Measurements from ENCODE around the gene STX16.

Gene STX16

DNA sequence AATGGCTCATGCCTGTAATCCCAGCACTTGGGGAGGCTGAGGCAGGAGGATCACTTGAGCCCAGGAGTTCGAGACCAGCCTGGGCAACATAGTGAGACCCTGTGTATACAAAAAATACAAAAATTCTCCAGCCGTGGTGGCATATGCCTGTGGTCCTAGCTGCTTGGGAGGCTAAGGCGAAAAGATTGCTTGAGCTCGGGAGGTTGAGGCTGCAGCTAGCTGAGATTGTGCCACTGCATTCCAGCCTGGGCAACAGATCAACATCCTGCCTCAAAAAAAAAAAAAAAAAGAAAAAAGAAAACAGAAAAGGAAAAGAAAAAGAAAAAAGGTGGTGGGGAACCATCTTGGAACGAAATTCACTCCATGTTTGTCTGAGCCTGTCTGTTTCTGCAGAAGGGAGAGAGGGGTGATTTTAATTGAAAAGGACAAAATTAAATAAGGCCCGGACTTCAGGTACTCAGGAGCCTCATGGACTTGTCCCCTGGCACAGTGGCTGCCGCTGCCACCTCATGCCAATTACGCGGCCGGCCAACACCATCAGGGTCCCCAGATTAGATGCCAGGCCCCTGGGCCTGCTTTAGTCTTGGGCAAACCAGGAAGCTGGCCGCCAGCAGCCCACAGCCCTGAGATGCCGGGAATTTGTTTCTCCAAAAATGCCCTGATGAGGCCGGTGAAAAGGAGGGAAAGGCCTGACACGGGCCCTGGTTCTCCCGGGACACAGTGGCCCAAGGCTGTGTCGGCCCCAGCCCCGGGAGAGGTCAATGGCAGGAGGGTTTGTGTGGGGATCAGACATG lies 37.8 kb upstream of the STX16 start:
- TF ChIP-seq POLR2A (IDR thresholded peaks at IDR 0.05; ENCODE audit: low read length) (no peak), GATA1 (IDR thresholded peaks at IDR 0.05; ENCODE audit: low read depth, low read length) (no peak)
- DNase-seq, result no peak

DNA sequence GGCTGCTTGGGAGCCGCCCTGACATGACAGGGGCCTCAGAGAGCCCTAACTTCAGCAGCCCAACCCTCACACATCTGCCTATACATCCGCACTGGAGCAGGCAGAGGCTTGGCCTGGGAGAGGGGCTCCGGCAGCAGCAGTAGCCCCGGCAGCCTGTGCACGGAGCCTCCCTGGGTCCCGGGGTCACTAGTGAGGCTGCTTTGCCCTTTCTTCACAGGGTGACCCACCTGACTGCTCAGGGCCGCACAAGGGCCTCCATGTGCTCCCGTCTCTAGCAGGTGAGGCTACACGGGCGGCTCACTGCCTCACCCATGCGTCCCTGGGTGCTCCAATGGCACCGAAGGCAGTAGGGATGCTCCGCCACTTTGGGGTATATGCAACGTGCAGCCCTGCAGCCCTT lies 36.7 kb upstream of the STX16 start:
- TF ChIP-seq GATA1 (IDR thresholded peaks at IDR 0.05; ENCODE audit: low read depth, low read length) (no peak), POLR2A (IDR thresholded peaks at IDR 0.05; ENCODE audit: low read length) (no peak)
- DNase-seq, result no peak

DNA sequence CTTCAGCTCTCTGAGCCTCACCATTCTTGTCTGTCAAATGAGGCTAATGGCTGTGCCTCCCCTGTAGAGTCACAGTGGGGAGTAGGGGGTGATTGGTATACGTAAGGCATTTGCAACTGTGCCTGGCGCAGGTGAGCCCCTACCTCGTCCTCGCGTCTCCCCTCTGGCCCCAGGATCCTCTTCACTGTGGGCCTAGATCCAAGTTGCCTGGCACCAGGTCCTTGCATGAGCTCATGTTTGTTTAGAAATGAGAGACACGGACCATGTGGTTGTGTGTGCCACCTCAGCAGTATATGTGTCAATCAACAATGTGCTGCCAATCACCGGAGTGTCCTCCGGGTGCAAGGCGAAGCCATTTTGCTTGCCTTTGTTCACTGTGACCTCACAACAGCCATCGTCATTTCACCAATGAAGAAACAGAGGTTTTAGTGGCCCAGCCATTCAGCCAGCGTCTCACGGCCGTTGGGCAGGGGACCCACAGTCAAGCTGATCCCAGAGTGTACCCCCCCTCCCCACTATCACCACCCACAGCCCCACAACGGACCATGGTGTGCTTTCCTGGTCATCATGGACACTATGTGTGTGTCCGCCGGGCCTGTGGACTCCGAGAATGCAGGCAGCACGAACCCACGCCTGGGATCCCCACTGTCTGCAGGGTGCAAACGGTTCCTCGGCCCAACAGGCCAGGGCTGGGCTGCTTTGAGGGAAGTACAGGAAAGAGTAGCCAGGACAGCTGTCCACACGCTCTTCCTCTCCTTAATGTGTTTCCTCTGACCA lies 35.9 kb upstream of the STX16 start:
- TF ChIP-seq GATA1 (IDR thresholded peaks at IDR 0.05; ENCODE audit: low read depth, low read length) (no peak), POLR2A (IDR thresholded peaks at IDR 0.05; ENCODE audit: low read length) (no peak)
- DNase-seq, result no peak

DNA sequence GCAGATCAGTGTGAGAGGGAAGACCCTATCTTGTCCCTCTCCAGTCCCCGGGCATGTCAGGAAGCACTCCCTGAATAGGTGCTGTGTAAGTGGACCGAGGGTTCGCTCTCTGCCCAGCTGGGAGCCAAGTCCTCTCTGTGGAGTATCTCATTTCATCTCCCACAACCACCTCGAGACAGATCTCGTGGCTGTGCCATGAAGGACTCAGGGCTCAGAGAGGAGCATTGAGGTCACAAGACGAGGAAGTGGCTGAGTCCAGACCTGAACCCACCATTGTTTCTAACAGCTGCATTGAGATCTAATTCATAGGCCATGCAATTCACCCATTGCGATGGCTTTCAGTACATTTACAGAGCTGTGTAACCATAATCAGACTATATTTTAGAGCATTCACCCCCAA lies 34.7 kb upstream of the STX16 start:
- TF ChIP-seq POLR2A (IDR thresholded peaks at IDR 0.05; ENCODE audit: low read length) (no peak), GATA1 (IDR thresholded peaks at IDR 0.05; ENCODE audit: low read depth, low read length) (no peak)

DNA sequence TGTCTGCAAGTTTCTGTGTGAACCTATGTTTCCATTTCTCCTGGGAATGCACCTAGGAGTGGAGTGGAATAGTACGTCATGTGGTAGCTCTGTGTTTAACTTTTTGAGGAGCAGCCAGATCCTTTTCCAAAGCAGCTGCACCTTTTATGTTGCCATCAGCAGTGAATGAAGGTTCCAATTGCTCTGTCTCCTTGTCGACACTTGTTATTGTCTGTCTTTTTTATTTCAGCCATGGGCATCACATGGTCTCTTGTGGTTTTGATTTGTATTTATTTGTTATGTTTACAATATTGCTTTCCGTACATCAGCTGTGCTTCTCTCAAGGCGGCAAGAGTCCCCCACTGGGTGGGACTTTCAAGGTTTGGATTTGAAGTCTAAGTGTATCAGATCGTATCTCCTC lies 33.9 kb upstream of the STX16 start:
- DNase-seq, result no peak
- TF ChIP-seq GATA1 (IDR thresholded peaks at IDR 0.05; ENCODE audit: low read depth, low read length) (no peak), POLR2A (IDR thresholded peaks at IDR 0.05; ENCODE audit: low read length) (no peak)

More for the DNA sequence above, 34.7 kb upstream of the STX16 start:
- DNase-seq, result no peak

DNA sequence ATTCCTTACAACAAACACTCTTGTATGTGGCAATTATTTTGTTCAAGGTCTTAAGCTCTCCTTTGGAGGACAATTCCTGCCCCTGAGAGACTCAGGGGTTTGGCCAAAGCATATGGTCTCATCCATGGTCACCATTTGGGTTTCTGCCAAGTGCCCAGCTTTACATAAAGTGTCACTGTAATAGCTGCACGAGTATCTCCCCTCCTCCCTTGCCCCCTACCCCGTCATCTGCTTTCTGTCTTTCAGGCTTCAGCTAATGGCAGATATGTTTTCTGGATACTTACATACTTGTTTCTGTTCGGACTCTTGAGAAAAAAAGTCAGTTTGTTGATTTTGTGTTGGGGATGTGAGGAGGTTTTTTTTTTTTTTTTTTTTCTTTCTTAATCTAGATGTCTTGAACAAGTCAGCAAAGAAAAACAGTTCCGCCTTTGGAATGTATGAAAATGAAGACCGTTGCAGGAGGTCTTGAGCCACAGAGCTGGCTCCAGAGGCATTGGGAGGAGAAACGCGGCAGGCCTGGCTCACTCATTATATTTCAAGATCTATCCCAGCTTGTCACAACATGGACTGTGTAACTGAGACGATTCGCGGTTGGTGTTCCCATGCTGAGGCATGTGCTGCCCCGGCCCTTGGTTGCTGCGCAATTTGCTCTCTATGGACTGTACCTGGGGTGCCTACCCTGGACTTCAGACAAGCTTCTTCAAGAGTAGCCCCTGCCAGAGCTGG lies 32.6 kb upstream of the STX16 start:
- no peak for TF ChIP-seq GATA1 (IDR thresholded peaks at IDR 0.05; ENCODE audit: low read depth, low read length)
- no peak for TF ChIP-seq POLR2A (IDR thresholded peaks at IDR 0.05; ENCODE audit: low read length)
- no peak for DNase-seq

DNA sequence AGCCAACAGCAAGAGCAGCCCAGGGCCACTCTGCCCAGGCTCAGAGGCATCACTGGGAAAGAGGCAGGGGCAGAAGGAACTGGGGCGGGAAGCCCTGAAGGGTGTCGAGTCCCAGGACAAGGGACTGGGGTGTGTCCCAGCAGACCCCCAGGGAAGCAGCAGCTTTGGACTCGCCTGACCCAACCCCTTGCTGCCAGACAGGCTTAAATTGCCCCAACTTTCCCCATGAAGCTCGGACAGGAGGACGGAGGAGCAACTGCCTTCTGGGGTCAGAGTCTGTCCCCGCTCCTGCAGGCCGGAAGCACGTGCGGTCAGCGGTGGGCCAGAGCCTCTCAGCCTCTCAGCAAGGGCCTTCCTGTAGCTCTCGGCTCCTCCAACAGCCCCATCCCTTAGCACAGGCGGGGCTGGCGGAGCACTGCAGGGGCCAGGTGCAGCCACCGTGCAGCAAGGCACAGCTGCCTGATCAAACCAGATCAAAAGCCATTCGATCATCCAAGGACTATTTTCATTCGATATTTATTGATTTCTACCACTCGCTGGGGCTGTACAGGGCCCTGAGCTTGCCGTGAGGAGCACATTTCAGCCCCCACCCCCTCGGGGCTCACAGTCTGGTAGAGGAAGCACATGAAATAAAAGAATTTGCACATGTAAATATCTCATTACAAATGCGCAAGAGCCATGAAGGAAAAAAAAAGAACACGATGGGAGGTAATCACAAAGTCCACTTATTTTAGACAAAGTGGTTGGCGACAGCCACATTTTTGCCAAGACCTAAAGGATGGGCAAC lies 31.8 kb upstream of the STX16 start:
- no peak for DNase-seq
- no peak for TF ChIP-seq GATA1 (IDR thresholded peaks at IDR 0.05; ENCODE audit: low read depth, low read length)
- no peak for TF ChIP-seq POLR2A (IDR thresholded peaks at IDR 0.05; ENCODE audit: low read length)

DNA sequence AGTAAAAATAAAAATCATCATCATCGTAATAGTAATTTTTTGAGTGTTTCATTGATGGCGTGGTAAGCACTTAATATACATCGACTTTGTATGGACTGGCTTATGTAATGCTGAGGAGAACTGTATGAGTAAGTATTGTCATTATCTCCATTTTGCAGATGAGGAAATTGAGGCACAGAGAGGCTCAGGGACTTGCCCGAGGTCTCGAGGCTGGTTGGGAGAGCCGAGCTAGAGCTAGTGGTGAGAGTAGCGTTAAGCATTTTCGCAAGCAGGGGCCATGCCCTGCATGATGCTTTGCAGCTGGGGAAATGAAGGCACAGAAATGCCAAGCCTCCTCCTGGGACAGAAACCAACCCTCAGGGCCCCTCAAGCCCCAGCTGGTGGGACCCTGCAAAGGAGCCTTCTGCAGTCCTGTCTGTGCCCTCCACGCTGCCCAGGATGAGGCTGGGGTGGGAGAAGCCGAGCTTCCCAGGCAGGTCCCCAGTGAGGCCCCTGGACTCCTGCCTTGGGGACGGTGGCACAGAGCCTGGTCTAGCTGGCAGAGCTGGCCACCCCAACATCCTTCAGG lies 31.1 kb upstream of the STX16 start:
- no peak for DNase-seq
- TF ChIP-seq POLR2A (IDR thresholded peaks at IDR 0.05; ENCODE audit: low read length) (no peak), GATA1 (IDR thresholded peaks at IDR 0.05; ENCODE audit: low read depth, low read length) (no peak)

DNA sequence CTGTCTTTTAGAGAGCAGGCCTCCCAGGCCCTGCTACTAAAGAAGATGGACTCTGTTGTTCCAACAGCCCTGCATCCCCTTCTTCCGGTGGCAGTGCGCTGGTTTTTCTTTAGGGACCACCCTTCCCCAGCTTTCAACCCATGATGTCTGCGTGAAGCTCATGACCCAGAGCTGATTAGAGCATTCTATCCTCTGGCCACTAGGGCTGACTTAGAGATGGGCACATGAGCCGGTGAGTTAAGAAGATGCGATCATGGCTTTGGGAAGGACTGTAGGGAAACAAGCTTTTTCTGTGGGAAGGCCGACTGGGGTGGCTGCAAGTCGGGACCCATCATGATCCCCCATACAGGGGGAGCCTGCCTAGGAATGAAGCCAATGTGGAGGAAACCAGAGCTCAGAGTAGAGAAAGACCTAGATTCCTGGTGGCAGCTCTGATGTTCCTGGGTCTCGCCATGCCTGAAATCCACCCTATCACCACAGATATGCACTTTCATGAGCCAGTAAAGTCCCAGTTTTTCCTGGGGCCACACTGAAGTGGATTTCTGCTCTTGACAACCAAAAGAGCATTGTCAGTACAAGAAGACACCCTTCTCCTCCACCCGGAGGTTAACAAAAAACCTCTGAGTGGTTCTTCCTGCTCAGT lies 29.1 kb upstream of the STX16 start:
- TF ChIP-seq GATA1 (IDR thresholded peaks at IDR 0.05; ENCODE audit: low read depth, low read length) (no peak), POLR2A (IDR thresholded peaks at IDR 0.05; ENCODE audit: low read length) (no peak)
- no peak for DNase-seq

DNA sequence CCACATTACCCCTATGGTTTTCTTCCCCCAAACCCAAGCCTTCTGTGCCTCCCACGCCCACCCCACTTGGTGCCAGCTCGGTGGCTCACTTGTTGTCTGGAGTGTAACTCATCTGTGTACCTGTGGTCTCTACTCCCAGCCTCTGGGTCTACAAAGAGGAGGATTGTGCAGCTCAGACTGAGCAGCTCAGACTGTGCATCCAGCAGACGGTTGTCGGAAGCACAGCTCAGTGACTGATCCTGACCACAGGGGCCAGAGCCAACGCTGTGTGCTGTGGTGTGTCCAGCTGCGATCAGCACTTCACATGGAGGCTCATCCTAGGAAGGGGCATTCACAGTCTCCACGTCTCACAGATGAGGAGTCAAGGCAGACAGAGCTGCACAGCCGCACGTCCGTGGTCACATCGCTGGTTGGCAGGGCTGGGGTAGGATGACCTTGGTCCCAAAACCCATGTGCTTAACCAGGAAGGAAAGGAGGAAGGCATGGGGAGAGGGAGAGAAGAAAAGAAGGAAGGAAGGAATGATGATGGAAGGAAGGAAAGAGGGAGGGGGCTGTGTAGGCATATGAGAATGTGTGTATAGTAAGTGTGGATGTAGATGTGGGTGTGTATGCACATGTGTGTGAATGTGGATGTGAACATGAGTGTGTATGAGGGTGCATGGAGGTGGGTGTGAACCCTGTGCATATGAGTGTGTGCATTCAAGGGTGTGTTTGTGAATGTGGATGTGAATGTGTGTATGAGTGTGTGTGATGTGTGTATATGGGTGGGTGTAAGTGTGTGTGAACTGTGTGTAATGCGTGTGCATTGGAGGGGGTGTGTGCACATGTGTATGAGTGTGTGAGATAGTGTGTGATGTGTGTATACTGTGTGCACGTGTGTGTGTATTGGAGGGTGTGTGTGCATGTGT lies 28.2 kb upstream of the STX16 start:
- TF ChIP-seq GATA1 (IDR thresholded peaks at IDR 0.05; ENCODE audit: low read depth, low read length) (no peak), POLR2A (IDR thresholded peaks at IDR 0.05; ENCODE audit: low read length) (no peak)
- DNase-seq, result no peak

DNA sequence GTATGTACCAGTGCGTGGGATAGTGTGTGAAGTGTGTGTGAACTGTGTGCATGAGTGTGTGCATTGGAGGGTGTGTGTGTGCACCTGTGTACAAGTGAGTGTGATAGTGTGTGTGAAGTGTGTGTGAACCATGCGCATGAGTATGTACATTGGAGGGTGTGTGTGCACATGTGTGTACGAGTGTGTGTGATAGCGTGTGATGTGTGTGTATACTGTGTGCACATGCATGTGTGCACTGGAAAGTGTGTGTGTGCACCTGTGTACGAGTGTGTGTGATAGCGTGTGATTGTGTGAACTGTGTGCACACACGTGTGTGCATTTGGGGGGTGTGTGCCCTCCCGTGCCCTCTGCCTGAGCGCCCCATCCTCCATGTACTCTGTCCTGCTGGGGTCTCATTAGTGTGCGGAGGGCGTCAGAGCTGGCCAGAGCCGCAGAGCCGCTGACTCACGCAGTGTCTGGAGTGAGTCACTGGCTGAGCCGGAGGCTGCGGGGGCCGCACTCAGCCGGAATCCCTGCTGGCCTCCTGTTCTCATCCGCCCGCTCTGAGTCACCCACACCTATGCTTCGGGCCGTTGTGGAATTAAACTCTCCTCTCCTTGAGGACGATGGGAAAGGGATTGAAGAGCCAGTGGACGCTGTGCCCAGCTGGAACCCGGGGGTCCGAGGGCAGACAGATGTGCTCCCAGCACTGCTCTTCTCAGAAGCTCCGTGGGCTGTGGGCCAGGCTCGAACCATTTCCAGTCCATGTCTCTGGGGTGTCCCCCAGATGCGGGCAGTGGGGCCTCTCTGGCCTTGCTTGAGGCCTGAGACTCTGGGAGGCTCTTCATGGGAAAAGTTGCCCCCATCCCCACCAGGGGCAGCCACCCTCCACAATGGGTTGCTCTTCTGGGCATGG lies 27.3 kb upstream of the STX16 start:
- DNase-seq, result no peak
- no peak for TF ChIP-seq GATA1 (IDR thresholded peaks at IDR 0.05; ENCODE audit: low read depth, low read length)
- no peak for TF ChIP-seq POLR2A (IDR thresholded peaks at IDR 0.05; ENCODE audit: low read length)
